ENCODE measurements around the gene AHRR. TPM values are rescaled to one million over a fixed set of nuclear protein-coding genes. Genes with fewer than 3 reads are reported as not detected.
"Not testable (repeated sequence)": the region's sequence is repeated elsewhere in the genome, so short reads cannot be mapped to it uniquely, and the experiment has no call there.

AHRR gene
- total RNA-seq, 2 donors from 2014 or later, result 38.3 to 43.8 TPM

GRCh38 chr5:414991-415927 lies 93.7 kb downstream of the AHRR start:
- peak in 1 of 2 donors; percentile 38 for DNase-seq (ENCODE audit: low spot score in 2 of 2)

GRCh38 chr5:415928-416635 lies 94.6 kb downstream of the AHRR start:
- ATAC-seq (peak; percentile 42 to 84), DNase-seq (ENCODE audit: low spot score in 2 of 2) (peak in 1 of 2 donors; percentile 64)
- peak overlapping the region in 1 of 2 donors; percentile 57 for H3K27ac Mint-ChIP-seq

More at GRCh38 chr5:414991-415927, 93.7 kb downstream of the AHRR start:
- Mint-ChIP-seq H3K27ac (peak overlapping the region in 1 of 2 donors; percentile 58), H3K36me3 (peaks cover 0 to 11% of the 10 kb centered on the region in 2 donors)
- not testable (repeated sequence) for ATAC-seq, H3K9me3 Mint-ChIP-seq

GRCh38 chr5:416636-416960 lies 95.1 kb downstream of the AHRR start:
- no peaks in the 10 kb centered on the region for H3K9me3 Mint-ChIP-seq
- H3K27ac Mint-ChIP-seq, result no peak overlapping the region
- H3K36me3 Mint-ChIP-seq, result peaks cover 0 to 12% of the 10 kb centered on the region in 2 donors
- no peak for DNase-seq (ENCODE audit: low spot score in 2 of 2)
- no peak for ATAC-seq

More at GRCh38 chr5:415928-416635, 94.6 kb downstream of the AHRR start:
- Mint-ChIP-seq H3K9me3 (no peaks in the 10 kb centered on the region), H3K36me3 (peaks cover 0 to 14% of the 10 kb centered on the region in 2 donors)

GRCh38 chr5:417301-418161 lies 96.0 kb downstream of the AHRR start:
- Mint-ChIP-seq H3K36me3 (peaks cover 0 to 18% of the 10 kb centered on the region in 2 donors), H3K9me3 (no peaks in the 10 kb centered on the region), H3K27ac (no peak overlapping the region)
- ATAC-seq (no peak), DNase-seq (ENCODE audit: low spot score in 2 of 2) (peak in 1 of 2 donors; percentile 16)

GRCh38 chr5:418162-419121 lies 96.9 kb downstream of the AHRR start:
- ATAC-seq, result no peak
- peak in 1 of 2 donors; percentile 52 for DNase-seq (ENCODE audit: low spot score in 2 of 2)
- Mint-ChIP-seq H3K36me3 (peaks cover 0 to 24% of the 10 kb centered on the region in 2 donors), H3K9me3 (no peaks in the 10 kb centered on the region), H3K27ac (no peak overlapping the region)

GRCh38 chr5:419970-420369 lies 98.5 kb downstream of the AHRR start:
- peak overlapping the region in 1 of 2 donors; percentile 29 for H3K27ac Mint-ChIP-seq
- H3K36me3 Mint-ChIP-seq, result peaks cover 0 to 24% of the 10 kb centered on the region in 2 donors

GRCh38 chr5:420632-421286 lies 99.2 kb downstream of the AHRR start:
- H3K36me3 Mint-ChIP-seq, result peaks cover 0 to 25% of the 10 kb centered on the region in 2 donors
- no peaks in the 10 kb centered on the region for H3K9me3 Mint-ChIP-seq
- H3K27ac Mint-ChIP-seq, result no peak overlapping the region
- ATAC-seq (no peak), DNase-seq (ENCODE audit: low spot score in 2 of 2) (peak in 1 of 2 donors; percentile 41)

More at GRCh38 chr5:419970-420369, 98.5 kb downstream of the AHRR start:
- H3K9me3 Mint-ChIP-seq, result no peaks in the 10 kb centered on the region
- no peak for ATAC-seq
- DNase-seq (ENCODE audit: low spot score in 2 of 2), result no peak

- DNase-seq (ENCODE audit: low spot score in 2 of 2), result peak in 1 of 2 donors; percentile 50
- Mint-ChIP-seq H3K9me3 (peaks cover 4 to 5% of the 10 kb centered on the region in 2 donors), H3K27ac (peak overlapping the region; percentile 4 to 50), H3K36me3 (peaks cover 0 to 32% of the 10 kb centered on the region in 2 donors)
- ATAC-seq, result no peak
Observed at GRCh38 chr5:421287-421880, 99.9 kb downstream of the AHRR start.

GRCh38 chr5:421901-422300 lies 100.4 kb downstream of the AHRR start:
- ATAC-seq, result no peak
- Mint-ChIP-seq H3K27ac (peak overlapping the region; percentile 4 to 50), H3K36me3 (peaks cover 0 to 37% of the 10 kb centered on the region in 2 donors), H3K9me3 (peaks cover 7% of the 10 kb centered on the region in 2 donors)
- peak in 1 of 2 donors; percentile 35 for DNase-seq (ENCODE audit: low spot score in 2 of 2)

GRCh38 chr5:422323-423232 lies 101.1 kb downstream of the AHRR start:
- peaks cover 7% of the 10 kb centered on the region in 2 donors for H3K9me3 Mint-ChIP-seq
- ATAC-seq, result peak in 1 of 2 donors; percentile 10

GRCh38 chr5:423233-423565 lies 101.7 kb downstream of the AHRR start:
- Mint-ChIP-seq H3K36me3 (peaks cover 6 to 44% of the 10 kb centered on the region in 2 donors), H3K27ac (peak overlapping the region; percentile 14 to 57), H3K9me3 (peaks cover 7% of the 10 kb centered on the region in 2 donors)
- DNase-seq (ENCODE audit: low spot score in 2 of 2), result peak in 1 of 2 donors; percentile 49
- ATAC-seq, result no peak

More at GRCh38 chr5:422323-423232, 101.1 kb downstream of the AHRR start:
- Mint-ChIP-seq H3K27ac (peak overlapping the region; percentile 14 to 57), H3K36me3 (peaks cover 0 to 38% of the 10 kb centered on the region in 2 donors)
- DNase-seq (ENCODE audit: low spot score in 2 of 2), result peak in 1 of 2 donors; percentile 48

GRCh38 chr5:423626-424261 lies 102.2 kb downstream of the AHRR start:
- Mint-ChIP-seq H3K9me3 (peaks cover 7% of the 10 kb centered on the region in 2 donors), H3K27ac (peak overlapping the region in 1 of 2 donors; percentile 50)
- peak in 1 of 2 donors; percentile 48 for DNase-seq (ENCODE audit: low spot score in 2 of 2)

More at GRCh38 chr5:423626-424261, 102.2 kb downstream of the AHRR start:
- H3K36me3 Mint-ChIP-seq, result peaks cover 7 to 45% of the 10 kb centered on the region in 2 donors
- no peak for ATAC-seq
